WERI-Rb-1 (cell line): ENCODE data around the gene ISOC1.

ENCODE experiments used
- DNase-seq: peaks from one replicate; pipeline ENCODE4 v3.0.0-alpha.2; 2020
- H3K27ac ChIP-seq: fragments of 250-450 bp; sonication (Bioruptor Pico); 2 replicates; pipeline ENCODE4 v1.5.1; 2020; ENCODE audit warnings: mild to moderate bottlenecking, moderate library complexity
- H3K27me3 ChIP-seq: fragments of 250-450 bp; sonication (Bioruptor Pico); 2 replicates; pipeline ENCODE4 v1.5.1; 2021; ENCODE audit warnings: mild to moderate bottlenecking, low read depth, moderate library complexity; ENCODE audit not compliant: insufficient read depth, severe bottlenecking
- H3K36me3 ChIP-seq: fragments of 250-450 bp; sonication (Bioruptor Pico); 2 replicates; pipeline ENCODE4 v1.5.1; 2020; ENCODE audit warnings: mild to moderate bottlenecking, moderate library complexity
- H3K4me3 ChIP-seq: 2 replicates; pipeline ENCODE4 v1.5.1; 2011; ENCODE audit warnings: low read depth, mild to moderate bottlenecking, control low read depth, low read length
- H3K9me3 ChIP-seq: fragments of 250-450 bp; sonication (Bioruptor Pico); 2 replicates; pipeline ENCODE4 v1.5.1; 2021; ENCODE audit warnings: mild to moderate bottlenecking, moderate library complexity; ENCODE audit not compliant: severe bottlenecking
- TF ChIP-seq, protein P1 (sequence below): IDR thresholded peaks from 2 replicates; pipeline ENCODE4 v1.5.1; 2011; ENCODE audit warnings: low read depth, mild to moderate bottlenecking, control low read depth, inconsistent platforms, low read length

Gene ISOC1

DNA sequence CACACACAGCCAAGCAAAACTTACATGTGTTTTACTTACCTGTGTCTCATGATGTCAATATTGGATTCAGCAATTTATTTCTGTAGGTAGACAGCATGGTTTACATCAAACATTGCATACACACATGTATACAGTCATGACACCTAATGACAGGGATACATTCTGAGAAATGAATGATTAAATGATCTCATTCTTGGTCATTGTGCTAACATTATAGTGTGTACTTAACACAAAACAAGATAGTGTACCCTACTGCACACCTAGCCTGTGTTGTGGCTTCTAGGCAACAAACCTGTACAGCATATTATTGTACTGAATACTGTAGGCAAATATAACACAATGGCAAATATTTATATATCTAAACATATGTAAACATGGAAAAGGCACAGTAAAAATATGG lies 28.0 kb downstream of the ISOC1 start:
- Histone ChIP-seq H3K36me3 (peaks cover 4% of the 10 kb centered on the region), H3K4me3 (no peak overlapping the region), H3K27ac (no peak overlapping the region), H3K9me3 (no peaks in the 10 kb centered on the region), H3K27me3 (no peaks in the 10 kb centered on the region)
- TF ChIP-seq, protein P1, sequence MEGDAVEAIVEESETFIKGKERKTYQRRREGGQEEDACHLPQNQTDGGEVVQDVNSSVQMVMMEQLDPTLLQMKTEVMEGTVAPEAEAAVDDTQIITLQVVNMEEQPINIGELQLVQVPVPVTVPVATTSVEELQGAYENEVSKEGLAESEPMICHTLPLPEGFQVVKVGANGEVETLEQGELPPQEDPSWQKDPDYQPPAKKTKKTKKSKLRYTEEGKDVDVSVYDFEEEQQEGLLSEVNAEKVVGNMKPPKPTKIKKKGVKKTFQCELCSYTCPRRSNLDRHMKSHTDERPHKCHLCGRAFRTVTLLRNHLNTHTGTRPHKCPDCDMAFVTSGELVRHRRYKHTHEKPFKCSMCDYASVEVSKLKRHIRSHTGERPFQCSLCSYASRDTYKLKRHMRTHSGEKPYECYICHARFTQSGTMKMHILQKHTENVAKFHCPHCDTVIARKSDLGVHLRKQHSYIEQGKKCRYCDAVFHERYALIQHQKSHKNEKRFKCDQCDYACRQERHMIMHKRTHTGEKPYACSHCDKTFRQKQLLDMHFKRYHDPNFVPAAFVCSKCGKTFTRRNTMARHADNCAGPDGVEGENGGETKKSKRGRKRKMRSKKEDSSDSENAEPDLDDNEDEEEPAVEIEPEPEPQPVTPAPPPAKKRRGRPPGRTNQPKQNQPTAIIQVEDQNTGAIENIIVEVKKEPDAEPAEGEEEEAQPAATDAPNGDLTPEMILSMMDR: no peak
- DNase-seq: no peak

DNA sequence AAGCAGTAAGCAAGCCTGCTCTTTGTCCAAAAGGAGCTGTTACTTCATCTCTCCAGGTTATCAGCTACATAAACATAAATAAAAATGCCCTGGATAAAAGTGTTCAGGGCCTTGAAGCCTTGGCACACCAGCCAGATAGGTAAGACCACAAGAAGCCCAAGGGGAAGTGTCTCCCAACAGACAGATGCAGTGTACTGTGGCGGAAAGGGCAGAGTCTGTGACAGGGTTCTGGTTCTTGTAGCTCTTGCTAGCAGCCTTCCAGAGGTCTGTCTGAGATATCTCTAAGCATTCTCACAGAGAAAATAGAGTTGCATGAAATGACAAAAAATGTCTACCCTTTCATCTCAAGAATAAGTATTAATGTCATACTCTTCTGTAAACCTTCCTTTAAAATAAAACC lies 30.1 kb downstream of the ISOC1 start:
- Histone ChIP-seq H3K36me3 (no peaks in the 10 kb centered on the region; the same call in 1 of the 2 replicates), H3K27ac (no peak overlapping the region), H3K4me3 (no peak overlapping the region), H3K27me3 (no peaks in the 10 kb centered on the region), H3K9me3 (no peaks in the 10 kb centered on the region)
- DNase-seq: no peak
- TF ChIP-seq, protein P1: no peak

DNA sequence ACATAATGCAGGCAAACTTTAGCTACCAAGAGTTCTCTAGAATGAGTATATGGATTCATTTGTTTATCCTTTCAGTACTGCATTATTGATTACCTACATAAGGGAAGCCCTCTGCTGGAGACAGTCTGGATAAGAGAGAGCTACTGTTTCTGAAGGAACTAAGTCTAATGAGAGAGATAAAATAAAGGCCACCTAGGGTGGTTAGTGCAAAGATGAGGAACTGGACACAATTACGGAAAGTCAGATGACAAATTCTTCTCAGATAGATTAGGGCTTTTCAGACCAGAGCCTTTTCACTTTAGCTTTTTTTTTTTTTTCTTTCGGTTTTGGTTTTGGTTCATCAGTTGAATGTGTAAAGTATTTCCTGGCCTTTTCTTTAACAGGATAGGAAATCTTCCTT lies 31.3 kb downstream of the ISOC1 start:
- H3K27me3 ChIP-seq: no peaks in the 10 kb centered on the region
- no peaks in the 10 kb centered on the region; the same call in 1 of the 2 replicates for H3K36me3 ChIP-seq
- DNase-seq: no peak
- TF ChIP-seq, protein P1: no peak
- no peak overlapping the region for H3K4me3 ChIP-seq
- H3K9me3 ChIP-seq: no peaks in the 10 kb centered on the region
- H3K27ac ChIP-seq: no peak overlapping the region

DNA sequence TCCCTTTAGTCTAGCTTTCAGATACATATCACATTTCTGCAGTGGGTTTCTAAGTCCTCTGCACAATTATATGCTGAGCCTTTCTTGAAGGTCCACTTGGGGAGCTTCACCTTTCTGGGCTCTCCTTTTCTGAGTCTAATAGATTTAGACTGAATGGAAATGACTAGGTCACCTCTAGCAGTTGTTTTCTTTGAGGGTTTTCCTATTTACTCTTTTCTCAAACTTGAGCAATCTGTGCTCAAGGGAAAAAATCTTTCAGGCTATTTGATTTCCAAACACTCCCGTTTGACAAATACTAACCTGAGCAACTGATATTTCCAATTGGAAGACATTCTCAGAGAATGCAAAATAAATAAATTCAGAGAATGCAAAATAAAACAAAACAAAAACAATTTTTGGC lies 39.0 kb downstream of the ISOC1 start:
- Histone ChIP-seq H3K27ac (no peak overlapping the region), H3K36me3 (no peaks in the 10 kb centered on the region), H3K27me3 (no peaks in the 10 kb centered on the region), H3K9me3 (no peaks in the 10 kb centered on the region), H3K4me3 (no peak overlapping the region)
- no peak for DNase-seq
- TF ChIP-seq, protein P1: no peak

DNA sequence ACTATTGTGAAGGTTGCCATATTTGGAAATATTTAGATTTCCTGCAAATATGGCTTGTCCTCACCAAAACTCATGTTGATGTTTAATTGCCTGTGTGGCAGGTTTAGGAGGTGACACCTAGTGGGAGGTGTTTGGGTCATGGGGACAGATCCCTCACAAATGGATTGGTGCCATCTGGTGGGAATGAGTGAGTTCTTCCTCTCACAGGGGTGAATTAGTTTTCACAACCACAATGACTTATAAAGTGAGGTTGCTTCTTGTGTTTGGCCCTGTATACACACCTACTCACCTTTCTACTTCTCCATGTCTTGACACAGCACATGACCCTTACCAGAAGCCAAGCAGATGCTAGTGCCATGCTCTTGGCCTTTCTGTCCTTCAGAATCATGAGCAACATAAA lies 41.1 kb downstream of the ISOC1 start:
- Histone ChIP-seq H3K36me3 (no peaks in the 10 kb centered on the region), H3K27me3 (no peaks in the 10 kb centered on the region), H3K4me3 (no peak overlapping the region), H3K27ac (no peak overlapping the region), H3K9me3 (no peaks in the 10 kb centered on the region)
- DNase-seq: peak; percentile 24
- TF ChIP-seq, protein P1: peak; percentile 41

DNA sequence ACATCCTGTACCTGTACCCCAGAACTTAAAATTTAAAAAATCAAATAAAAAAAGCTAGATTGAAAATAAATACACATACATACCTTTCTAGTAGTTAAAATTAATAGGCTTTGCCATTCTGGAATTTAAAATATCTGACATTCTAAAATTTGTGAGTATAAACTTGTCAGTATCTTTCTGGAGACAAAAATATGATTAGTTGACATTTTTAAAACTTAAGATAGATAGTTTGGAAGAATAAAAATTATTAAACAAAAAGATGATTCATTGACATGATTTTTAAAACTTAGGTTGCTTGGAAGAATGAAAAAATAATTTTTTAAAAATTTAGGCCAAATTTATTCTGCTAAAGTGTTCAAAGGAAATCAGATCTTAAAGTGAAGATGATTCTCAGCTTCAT lies 43.1 kb downstream of the ISOC1 start:
- DNase-seq: no peak
- Histone ChIP-seq H3K27me3 (no peaks in the 10 kb centered on the region), H3K27ac (no peak overlapping the region), H3K4me3 (no peak overlapping the region), H3K9me3 (no peaks in the 10 kb centered on the region), H3K36me3 (no peaks in the 10 kb centered on the region)
- TF ChIP-seq, protein P1: no peak
